GM18907 (cell line): ENCODE data around the gene RDH8.

ENCODE experiments used
- ATAC-seq: cut with Tn5 transposase; IDR thresholded peaks from one replicate; pipeline ENCODE4 v1.9.1; 2021; ENCODE audit warnings: mild to moderate bottlenecking, moderate library complexity; ENCODE audit not compliant: unreplicated experiment

Gene RDH8

GRCh38 chr19:10036601-10037071 is 23.4 kb downstream of the RDH8 start:
- no peak for ATAC-seq

GRCh38 chr19:10037367-10037766 is 24.1 kb downstream of the RDH8 start:
- ATAC-seq: no peak

- ATAC-seq: no peak
Measured at GRCh38 chr19:10037809-10038208, 24.5 kb downstream of the RDH8 start.

GRCh38 chr19:10043286-10043927 is 30.1 kb downstream of the RDH8 start:
- ATAC-seq: no peak

- no peak for ATAC-seq
Measured at GRCh38 chr19:10044390-10044789, 31.1 kb downstream of the RDH8 start.

- no peak for ATAC-seq
Measured at GRCh38 chr19:10045371-10045770, 32.1 kb downstream of the RDH8 start.

GRCh38 chr19:10049626-10050025 is 36.3 kb downstream of the RDH8 start:
- no peak for ATAC-seq

GRCh38 chr19:10052602-10053360 is 39.5 kb downstream of the RDH8 start:
- ATAC-seq: no peak

GRCh38 chr19:10061717-10062310 is 48.5 kb downstream of the RDH8 start:
- ATAC-seq: no peak

- no peak for ATAC-seq
Measured at GRCh38 chr19:10068205-10068604, 54.9 kb downstream of the RDH8 start.

GRCh38 chr19:10069046-10069445 is 55.8 kb downstream of the RDH8 start:
- no peak for ATAC-seq

- ATAC-seq: no peak
Measured at GRCh38 chr19:10070730-10071446, 57.6 kb downstream of the RDH8 start.
